Measurements from ENCODE around the gene CD69. TPM values are rescaled to one million over a fixed set of nuclear protein-coding genes. Genes with fewer than 3 reads are reported as not detected.
A peak's percentile ranks its signal among the peaks of the same experiment; 100 is the strongest.

Gene CD69
- total RNA-seq, 1 experiment from 2014 or later, result not detected

DNA sequence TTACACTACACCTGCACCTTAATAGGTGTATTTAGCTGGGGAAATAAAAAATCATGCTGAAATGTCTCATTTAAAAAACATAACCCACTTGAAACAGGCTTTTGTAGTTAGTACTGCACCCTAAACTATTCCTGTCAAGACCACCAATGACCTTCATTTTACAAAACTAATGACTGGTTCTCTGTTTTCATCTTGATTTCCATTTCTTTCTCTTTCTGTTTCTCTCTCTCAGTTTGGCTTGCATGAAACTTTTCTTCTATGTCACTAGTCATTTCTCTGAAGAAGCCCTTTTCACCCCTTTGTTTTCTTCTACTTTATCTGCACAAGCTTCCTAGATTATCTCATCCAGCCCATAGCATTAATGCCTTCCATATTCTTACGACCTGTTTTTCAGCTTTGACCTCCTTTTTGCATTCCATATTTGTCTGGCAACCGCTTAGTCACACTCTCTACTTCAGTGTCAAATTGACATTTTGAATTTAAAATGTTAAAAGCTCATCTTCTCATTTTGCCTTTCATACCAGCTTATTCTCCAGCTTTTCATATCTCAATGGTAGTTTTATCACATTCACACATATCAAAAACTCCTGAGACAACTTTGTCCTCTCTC lies 33.9 kb upstream of the CD69 start:
- no peaks in the 10 kb centered on the region; the same call in 1 of the 2 replicates for H3K27me3 Mint-ChIP-seq (ENCODE audit: low read depth)
- no peak overlapping the region for H2BK5ac ChIP-seq (ENCODE audit: insufficient read length, low read length)
- H3K79me1 ChIP-seq (ENCODE audit: insufficient read depth, low read depth, low read length, poor library complexity, severe bottlenecking), result no peaks in the 10 kb centered on the region
- no peaks in the 10 kb centered on the region for H3K79me2 ChIP-seq (ENCODE audit: insufficient read depth, low read length)
- H4K8ac ChIP-seq (replicated peaks; ENCODE audit: insufficient read length, low read depth, low read length), result no peak overlapping the region
- H2BK120ac ChIP-seq (ENCODE audit: low read depth, low read length, poor library complexity, severe bottlenecking), result no peak overlapping the region
- no peaks in the 10 kb centered on the region for H3K23me2 ChIP-seq (ENCODE audit: insufficient read length, low read depth, low read length, poor library complexity, severe bottlenecking)
- no peak overlapping the region for H2BK20ac ChIP-seq (ENCODE audit: low read depth, low read length, poor library complexity, severe bottlenecking)
- H3K23ac ChIP-seq (ENCODE audit: insufficient read length, low read depth, low read length), result no peak overlapping the region
- 0 out of 7 replicates have a peak overlapping the region, but pooled peaks of 1 of the 3 experiments have one; percentile 2 for H3K27ac Mint-ChIP-seq
- H3K4me1 Mint-ChIP-seq, result peaks cover 19 to 32% of the 10 kb centered on the region in 2 experiments
- WGBS (ENCODE audit: extremely low coverage, insufficient read length, low lambda C conversion rate), result no CpG with 5 or more reads among the region's 2 CpGs
- H3K56ac ChIP-seq (ENCODE audit: insufficient read length, low read depth, low read length), result no peak overlapping the region
- no peak overlapping the region for H3K14ac ChIP-seq (ENCODE audit: insufficient read depth, low read length)
- no peak overlapping the region for H2BK15ac ChIP-seq (ENCODE audit: low read depth, low read length)
- H3T11ph ChIP-seq (ENCODE audit: low read length), result no peak overlapping the region
- H3K4me2 ChIP-seq (ENCODE audit: insufficient read depth, insufficient read length, low read length), result no peak overlapping the region
- DNase-seq, result no peak
- H3K9me3 ChIP-seq (ENCODE audit: control insufficient read depth, low read depth, low read length), result no peaks in the 10 kb centered on the region
- H2AFZ ChIP-seq (ENCODE audit: low read length), result no peak overlapping the region
- peaks cover 7 to 8% of the 10 kb centered on the region in 2 experiments for H3K9me3 Mint-ChIP-seq
- H3K4me3 Mint-ChIP-seq, result no peak overlapping the region
- H4K91ac ChIP-seq (ENCODE audit: insufficient read length, low read depth, low read length), result no peak overlapping the region
- no peak overlapping the region for H2BK12ac ChIP-seq (ENCODE audit: insufficient read length, low read depth, low read length)
- no peaks in the 10 kb centered on the region for H3K27me3 ChIP-seq (ENCODE audit: insufficient read depth, low read length)
- no peak overlapping the region for H4K5ac ChIP-seq (ENCODE audit: insufficient read length, low read depth, low read length)
- no peak overlapping the region for H3K4ac ChIP-seq (ENCODE audit: low read depth, low read length)
- TF ChIP-seq, protein P1, sequence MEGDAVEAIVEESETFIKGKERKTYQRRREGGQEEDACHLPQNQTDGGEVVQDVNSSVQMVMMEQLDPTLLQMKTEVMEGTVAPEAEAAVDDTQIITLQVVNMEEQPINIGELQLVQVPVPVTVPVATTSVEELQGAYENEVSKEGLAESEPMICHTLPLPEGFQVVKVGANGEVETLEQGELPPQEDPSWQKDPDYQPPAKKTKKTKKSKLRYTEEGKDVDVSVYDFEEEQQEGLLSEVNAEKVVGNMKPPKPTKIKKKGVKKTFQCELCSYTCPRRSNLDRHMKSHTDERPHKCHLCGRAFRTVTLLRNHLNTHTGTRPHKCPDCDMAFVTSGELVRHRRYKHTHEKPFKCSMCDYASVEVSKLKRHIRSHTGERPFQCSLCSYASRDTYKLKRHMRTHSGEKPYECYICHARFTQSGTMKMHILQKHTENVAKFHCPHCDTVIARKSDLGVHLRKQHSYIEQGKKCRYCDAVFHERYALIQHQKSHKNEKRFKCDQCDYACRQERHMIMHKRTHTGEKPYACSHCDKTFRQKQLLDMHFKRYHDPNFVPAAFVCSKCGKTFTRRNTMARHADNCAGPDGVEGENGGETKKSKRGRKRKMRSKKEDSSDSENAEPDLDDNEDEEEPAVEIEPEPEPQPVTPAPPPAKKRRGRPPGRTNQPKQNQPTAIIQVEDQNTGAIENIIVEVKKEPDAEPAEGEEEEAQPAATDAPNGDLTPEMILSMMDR (conservative IDR thresholded peaks at IDR 0.05), result no peak
- H4K20me1 ChIP-seq (ENCODE audit: control insufficient read depth, insufficient read depth, insufficient read length), result no peaks in the 10 kb centered on the region
- H3K4me1 ChIP-seq (ENCODE audit: insufficient read depth, low read length), result peaks cover 2% of the 10 kb centered on the region; the same call in 1 of the 2 replicates
- no peak overlapping the region for H3K18ac ChIP-seq (ENCODE audit: insufficient read length, low read depth, low read length)
- peaks cover 4 to 10% (median 5%) of the 10 kb centered on the region in 3 experiments; a peak in 5 of 7 replicates for H3K36me3 Mint-ChIP-seq (ENCODE audit: insufficient read depth in 1 of 3, low read depth in 3 of 3)
- H3K9ac ChIP-seq (ENCODE audit: extremely low read depth, insufficient read length, low read length), result no peak overlapping the region
- no peak overlapping the region for H2AK5ac ChIP-seq (ENCODE audit: insufficient read length, low read length)
- no peak overlapping the region for H3K27ac ChIP-seq (ENCODE audit: insufficient read length, low read depth, low read length)

Measured in H9 (cell line).